ENCODE data around the gene CDCA4.

Gene CDCA4

DNA sequence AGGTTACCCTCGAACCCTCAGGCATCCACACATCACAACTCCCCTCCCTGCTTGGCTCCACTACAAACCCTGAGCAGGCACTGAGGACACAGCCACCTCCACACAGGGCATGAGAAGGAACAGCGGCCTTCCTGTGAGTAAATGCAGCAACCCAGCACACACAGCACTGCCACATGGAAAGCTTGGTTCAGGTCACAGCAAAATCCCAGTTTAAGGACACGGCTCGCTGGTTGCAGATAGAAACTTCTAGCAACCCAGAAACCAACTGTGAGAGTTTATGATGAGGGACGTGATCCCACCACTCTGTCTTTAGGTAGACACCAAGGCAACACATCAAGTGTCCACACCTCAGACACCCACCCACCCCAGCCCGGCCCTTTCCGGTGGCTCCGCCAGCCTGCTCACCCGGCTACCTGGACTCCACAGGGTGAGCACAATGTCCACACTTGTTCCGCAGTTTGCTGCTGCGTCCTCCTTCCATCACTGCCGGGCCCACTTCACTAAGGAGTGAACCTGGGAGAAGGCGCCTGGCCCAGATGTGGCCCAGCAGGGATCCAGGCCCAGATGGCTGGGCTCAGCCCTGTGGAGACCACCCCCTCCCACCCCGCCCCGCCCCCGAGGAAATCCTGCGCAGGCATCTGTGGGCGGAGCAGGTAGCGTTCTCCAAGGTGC lies 13.2 kb downstream of the CDCA4 start:
- TF ChIP-seq, protein P1, sequence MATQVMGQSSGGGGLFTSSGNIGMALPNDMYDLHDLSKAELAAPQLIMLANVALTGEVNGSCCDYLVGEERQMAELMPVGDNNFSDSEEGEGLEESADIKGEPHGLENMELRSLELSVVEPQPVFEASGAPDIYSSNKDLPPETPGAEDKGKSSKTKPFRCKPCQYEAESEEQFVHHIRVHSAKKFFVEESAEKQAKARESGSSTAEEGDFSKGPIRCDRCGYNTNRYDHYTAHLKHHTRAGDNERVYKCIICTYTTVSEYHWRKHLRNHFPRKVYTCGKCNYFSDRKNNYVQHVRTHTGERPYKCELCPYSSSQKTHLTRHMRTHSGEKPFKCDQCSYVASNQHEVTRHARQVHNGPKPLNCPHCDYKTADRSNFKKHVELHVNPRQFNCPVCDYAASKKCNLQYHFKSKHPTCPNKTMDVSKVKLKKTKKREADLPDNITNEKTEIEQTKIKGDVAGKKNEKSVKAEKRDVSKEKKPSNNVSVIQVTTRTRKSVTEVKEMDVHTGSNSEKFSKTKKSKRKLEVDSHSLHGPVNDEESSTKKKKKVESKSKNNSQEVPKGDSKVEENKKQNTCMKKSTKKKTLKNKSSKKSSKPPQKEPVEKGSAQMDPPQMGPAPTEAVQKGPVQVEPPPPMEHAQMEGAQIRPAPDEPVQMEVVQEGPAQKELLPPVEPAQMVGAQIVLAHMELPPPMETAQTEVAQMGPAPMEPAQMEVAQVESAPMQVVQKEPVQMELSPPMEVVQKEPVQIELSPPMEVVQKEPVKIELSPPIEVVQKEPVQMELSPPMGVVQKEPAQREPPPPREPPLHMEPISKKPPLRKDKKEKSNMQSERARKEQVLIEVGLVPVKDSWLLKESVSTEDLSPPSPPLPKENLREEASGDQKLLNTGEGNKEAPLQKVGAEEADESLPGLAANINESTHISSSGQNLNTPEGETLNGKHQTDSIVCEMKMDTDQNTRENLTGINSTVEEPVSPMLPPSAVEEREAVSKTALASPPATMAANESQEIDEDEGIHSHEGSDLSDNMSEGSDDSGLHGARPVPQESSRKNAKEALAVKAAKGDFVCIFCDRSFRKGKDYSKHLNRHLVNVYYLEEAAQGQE (IDR thresholded peaks at IDR 0.05; ENCODE audit: insufficient read depth in 1 of 2, low read depth in 2 of 2, low read length in 2 of 2): no peak
- no peak for TF ChIP-seq POLR2AphosphoS5 (IDR thresholded peaks at IDR 0.05; ENCODE audit: low read depth, low read length)
- no peak for TF ChIP-seq TAF1 (IDR thresholded peaks at IDR 0.05; ENCODE audit: borderline replicate concordance, insufficient read depth, low read length)
- TF ChIP-seq SIN3A (IDR thresholded peaks at IDR 0.05; ENCODE audit: borderline replicate concordance, insufficient read depth, low read length): no peak
- TF ChIP-seq FOXP2 (optimal IDR thresholded peaks at IDR 0.05; ENCODE audit: borderline replicate concordance, extremely low read depth, extremely low read length, insufficient read depth): no peak

DNA sequence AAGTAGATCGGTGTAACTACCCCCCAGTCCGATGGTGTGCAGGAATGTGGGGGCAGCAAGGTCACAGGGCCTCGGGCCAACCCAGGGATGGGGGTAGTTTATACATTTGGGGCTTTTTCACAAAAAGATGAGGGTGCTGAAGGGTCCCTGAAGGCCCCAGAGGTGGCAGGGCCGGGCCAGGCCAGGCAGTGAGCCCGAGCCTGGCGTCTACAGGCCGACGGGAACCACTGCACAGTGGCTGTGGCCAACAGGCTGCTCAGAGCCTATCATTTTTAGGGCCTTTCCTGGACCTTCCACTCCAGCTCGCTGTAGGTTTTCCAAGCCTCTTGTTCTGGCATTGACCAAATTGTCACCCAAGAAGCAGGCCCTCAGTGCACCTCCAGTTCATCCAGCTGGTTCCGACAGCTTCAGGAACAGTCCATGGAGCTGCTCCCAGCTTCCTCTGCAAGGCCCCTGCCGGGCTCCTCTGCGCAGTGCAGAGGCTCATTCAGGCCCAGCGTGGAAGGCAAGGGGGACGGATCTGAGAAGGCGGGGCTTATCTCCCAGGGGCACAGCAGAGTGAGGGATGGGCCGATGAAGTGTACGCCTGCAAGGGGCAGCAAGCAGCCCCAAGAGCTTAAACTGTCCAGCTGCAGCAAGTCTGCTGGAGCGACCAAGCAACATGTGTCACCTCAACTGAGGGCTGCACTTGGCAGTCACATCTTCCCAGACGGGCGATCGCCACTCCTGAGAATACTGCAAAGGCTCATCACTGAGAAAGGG lies 13.9 kb downstream of the CDCA4 start:
- TF ChIP-seq FOXP2 (optimal IDR thresholded peaks at IDR 0.05; ENCODE audit: borderline replicate concordance, extremely low read depth, extremely low read length, insufficient read depth) (no peak), TAF1 (IDR thresholded peaks at IDR 0.05; ENCODE audit: borderline replicate concordance, insufficient read depth, low read length) (no peak), POLR2AphosphoS5 (IDR thresholded peaks at IDR 0.05; ENCODE audit: low read depth, low read length) (no peak), SIN3A (IDR thresholded peaks at IDR 0.05; ENCODE audit: borderline replicate concordance, insufficient read depth, low read length) (no peak)
- TF ChIP-seq, protein P1 (IDR thresholded peaks at IDR 0.05; ENCODE audit: insufficient read depth in 1 of 2, low read depth in 2 of 2, low read length in 2 of 2): no peak

DNA sequence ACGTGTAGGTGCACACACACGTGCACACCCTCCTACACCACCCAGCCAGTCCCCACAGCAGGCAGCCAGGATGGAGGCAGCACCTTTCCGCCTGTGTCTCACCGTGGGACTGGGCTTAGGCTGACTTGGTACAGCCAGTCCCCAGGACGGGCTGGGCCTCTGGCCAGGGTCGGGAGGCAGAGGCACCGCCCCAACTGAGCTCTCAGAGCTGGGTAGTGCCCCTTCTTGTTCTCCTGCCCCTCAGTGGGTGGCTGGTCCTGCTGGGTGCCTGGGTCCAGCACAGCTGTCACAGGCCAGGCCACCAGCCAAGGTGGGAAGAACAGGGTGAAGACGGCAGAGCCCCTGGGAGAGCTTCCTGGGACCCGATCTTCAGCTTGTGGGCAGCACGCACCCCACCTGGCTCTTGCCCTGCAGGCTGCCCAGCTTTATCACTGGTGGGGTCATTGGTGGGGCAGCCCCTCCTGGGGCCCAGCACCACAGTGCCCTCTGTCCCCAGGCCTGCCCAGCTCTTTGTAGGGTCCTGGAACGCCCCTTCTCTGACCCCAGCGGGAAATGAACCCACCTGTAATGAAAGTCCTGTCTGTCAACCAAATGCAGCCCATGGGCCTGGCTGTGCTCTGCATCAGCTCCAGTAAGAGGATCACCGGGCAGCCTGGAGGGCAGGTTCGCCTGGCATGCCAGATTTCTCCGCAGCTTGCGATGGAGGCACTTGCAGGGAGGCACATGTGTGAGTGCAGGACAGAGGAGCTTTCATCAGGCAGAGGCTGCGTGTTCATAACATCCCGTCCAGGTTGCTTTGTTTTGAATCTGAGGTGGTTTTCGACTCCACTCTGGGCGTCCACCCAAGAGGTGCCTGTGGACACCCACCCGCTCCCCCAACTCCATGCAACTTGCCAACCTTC lies 14.7 kb downstream of the CDCA4 start:
- TF ChIP-seq POLR2AphosphoS5 (IDR thresholded peaks at IDR 0.05; ENCODE audit: low read depth, low read length): peak; percentile 21; the same call in 1 of the 2 replicates
- TF ChIP-seq, protein P1 (IDR thresholded peaks at IDR 0.05; ENCODE audit: insufficient read depth in 1 of 2, low read depth in 2 of 2, low read length in 2 of 2): no peak

DNA sequence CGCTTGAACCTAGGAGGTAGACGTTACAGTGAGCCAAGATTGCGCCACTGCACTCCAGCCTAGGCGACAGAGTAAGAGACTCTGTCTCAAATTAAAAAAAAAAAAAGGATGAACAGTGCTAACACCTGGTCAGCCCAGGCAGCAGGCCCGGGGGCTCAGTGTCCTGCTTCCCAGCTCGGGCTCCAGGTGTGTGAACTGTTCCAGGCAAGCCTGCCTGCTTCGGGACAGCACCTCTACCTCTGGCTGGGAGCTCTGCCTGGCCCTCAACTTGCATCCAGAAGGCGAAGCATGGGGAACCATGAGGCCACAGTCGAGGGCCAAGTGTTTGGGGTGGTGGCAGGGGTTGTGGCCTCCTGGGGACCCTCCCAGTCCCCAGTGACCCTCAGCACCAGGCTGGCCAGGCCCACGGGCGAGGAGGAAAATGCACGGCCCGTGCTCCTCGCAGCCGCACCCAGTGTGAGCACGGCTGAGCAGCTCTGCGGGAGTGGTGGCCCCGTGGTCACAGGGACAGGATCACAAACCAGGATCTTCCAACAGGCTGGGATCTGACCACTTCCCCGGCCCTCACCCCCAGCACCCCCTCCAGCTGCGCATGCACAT lies 15.5 kb downstream of the CDCA4 start:
- TF ChIP-seq, protein P1 (IDR thresholded peaks at IDR 0.05; ENCODE audit: insufficient read depth in 1 of 2, low read depth in 2 of 2, low read length in 2 of 2): no peak
- TF ChIP-seq FOXP2 (optimal IDR thresholded peaks at IDR 0.05; ENCODE audit: borderline replicate concordance, extremely low read depth, extremely low read length, insufficient read depth) (no peak), POLR2AphosphoS5 (IDR thresholded peaks at IDR 0.05; ENCODE audit: low read depth, low read length) (no peak), TAF1 (IDR thresholded peaks at IDR 0.05; ENCODE audit: borderline replicate concordance, insufficient read depth, low read length) (no peak), SIN3A (IDR thresholded peaks at IDR 0.05; ENCODE audit: borderline replicate concordance, insufficient read depth, low read length) (no peak)
